Activated CD4-positive, alpha-beta T cell treated with anti-CD3 and anti-CD28 coated beads, Interleukin-2, amount 50 U/mL, for 48 hours (primary cell): ENCODE results near the gene TUBA3E.
A peak's percentile ranks its signal among the peaks of the same experiment; 100 is the strongest.
"Not testable (repeated sequence)": the region's sequence is repeated elsewhere in the genome, so short reads cannot be mapped to it uniquely, and the experiment has no call there.

Experiments used
- DNase-seq, 2 experiments: peaks; one replicate each; pipeline ENCODE4 v3.0.0-alpha.2; 2020

TUBA3E gene

DNA sequence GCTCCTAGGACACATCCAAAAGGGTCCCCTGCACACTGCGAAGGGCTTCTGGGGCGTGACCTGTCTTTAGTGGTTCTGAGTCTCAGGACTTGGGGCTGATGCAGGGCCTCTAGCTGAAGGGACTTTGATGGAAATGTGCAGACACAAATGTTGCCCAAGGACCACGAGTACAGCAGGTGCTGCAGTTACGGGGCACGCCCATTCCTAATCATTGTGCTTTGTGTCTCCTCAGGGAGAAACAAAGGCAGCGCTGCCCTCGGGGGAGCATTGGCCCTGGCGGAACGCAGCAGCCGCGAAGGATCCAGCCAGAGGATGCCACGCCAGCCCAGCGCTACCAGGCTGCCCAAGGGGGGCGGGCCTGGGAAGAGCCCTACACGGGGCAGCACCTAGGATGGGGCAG lies 8.0 kb downstream of the TUBA3E start:
- no peak for DNase-seq

GRCh38 chr2:130188958-130189357 lies 9.3 kb downstream of the TUBA3E start:
- not testable (repeated sequence) for DNase-seq

GRCh38 chr2:130187859-130188792 lies 10.1 kb downstream of the TUBA3E start:
- DNase-seq = not testable (repeated sequence)

DNA sequence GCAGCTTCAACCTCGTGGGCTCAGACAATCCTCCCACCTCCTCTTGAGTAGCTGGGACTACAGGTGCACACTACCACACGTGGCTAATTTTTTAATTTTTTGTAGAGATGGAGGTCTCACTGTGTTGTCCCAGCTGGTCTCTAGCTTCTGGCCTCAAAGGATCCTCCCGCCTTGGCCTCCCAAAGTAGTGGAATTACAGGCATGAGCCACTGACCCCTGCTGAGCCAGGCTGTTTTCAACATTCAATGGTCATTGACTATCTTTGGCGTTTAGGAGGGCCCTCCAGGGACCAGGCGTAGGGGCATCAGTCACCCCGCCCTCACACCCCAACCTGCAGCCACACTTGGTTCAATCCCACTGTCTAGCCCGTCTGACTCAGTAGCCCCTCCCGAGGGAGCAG lies 11.0 kb downstream of the TUBA3E start:
- no peak for DNase-seq

DNA sequence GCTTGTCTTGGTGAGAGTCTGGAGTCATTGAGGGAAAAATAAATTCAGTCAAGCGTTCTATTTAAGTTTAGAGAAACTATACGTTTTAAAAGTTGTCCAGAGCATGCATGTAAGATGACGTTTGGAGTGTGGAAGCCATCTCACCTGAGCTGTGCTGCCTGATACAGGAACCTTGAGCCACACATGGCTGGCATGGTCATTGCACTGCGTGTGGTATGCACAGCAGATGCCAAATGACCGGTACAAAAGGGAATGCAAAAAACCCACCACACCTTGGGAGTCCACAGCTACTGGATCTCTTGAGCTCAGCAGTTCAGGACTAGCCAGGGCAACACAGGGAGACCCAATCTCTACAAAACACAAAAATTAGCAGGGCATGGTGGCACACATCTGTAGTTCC lies 11.8 kb downstream of the TUBA3E start:
- no peak for DNase-seq

DNA sequence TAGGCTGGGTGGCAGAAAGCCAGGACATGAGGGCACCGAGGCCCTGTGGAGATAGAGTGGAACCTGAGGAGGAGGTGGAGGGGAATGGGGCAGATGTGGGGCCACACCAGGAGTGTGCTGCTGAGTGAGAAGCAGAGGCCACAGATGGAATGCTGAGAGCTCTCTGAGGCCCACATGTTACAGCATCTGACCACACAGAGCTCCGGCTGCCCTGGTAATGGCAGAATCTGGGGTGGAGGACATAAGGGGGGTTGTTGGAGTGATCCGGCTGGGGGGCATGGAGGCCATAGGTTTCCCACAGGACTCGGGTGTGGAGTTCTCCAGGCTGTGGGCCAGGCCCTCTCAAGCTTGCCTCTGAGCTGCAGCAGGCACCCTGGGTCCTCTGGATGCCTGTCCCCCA lies 12.3 kb downstream of the TUBA3E start:
- no peak for DNase-seq

- no peak for DNase-seq
Measured at GRCh38 chr2:130185436-130185835, 12.8 kb downstream of the TUBA3E start.

DNA sequence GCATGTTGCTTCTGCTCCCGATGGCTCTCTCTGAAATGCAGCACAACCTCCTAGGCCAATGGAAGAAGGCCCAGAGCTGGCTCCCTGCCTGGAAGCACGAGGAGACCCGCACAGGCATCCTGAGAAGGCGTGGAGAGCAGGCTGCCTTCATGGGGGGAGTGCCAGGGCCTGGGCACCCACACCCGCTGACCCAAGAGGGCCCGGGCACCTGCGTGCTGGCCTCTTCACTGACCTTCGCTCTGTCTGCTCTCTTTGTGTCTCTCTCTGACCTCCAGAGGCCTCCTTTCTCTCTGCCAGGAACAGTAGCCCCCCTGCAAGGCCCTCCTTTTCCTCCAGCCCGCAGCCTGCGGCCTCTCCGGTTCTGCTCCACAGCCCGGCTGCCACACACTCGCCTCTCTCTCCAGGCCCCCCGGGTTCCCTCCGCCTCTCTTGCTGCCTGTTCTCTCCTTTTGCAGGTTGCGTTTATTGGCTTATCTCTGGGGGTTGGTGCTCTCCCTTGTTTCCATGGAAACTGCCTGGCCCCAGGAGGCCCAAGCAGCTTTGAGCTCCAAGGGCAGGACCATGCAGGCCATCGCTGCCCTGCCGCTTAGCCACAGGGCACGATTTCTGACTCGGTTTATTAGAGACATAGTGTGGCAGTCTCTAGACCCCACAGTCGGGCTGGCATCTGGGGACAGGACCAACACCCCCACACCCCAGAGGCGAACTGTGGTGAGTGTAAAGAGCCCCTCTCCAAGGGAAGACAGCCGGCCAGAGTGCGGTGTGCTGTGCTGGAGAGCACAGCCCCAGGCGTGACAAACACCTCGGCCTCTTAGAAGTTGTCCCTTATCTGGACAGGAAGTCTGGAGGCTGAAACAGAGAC lies 14.5 kb downstream of the TUBA3E start:
- DNase-seq = no peak

DNA sequence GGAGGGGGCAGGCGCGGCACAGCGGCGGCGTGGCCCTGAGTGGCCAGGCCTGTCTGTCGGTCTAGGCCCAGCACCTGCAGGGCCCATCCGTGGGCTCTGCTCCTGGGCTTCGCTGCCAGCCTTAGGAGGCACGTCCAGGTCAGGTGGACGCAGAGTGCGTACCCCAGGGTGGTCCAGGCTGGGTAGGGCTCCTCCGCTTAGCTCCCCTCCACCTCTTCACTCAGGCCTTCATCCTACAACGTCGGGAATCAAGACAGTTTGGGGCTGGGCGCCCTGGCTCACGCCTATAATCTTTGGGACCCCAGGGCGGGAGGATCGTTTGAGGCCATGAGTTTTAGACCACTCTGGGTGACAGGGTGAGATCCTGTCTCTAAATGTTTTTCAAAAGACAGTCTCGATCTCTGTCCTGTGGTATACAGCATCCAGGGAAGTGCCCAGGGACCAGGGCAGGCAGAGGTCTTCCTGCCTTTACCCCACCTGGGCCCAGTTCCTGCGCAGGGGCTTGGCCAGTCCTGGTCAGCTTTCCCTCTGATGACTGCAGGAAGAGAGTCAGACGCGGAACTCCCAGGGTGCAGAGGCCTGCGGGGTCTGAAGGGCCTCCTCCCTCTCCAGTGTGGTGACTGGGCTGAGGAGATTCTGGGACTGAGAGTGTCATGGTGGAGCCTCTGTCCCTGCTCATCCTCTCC lies 15.3 kb downstream of the TUBA3E start:
- DNase-seq = peak; percentile 15 to 18

- DNase-seq = peak; percentile 91 to 92
Measured at GRCh38 chr2:130181880-130182682, 16.2 kb downstream of the TUBA3E start, which contains the start of gene MZT2B. Gene MZT2B, plus strand, starts transcription at chr2:130182262. Its CDS starts 21 bp downstream, at chr2:130182283.

DNA sequence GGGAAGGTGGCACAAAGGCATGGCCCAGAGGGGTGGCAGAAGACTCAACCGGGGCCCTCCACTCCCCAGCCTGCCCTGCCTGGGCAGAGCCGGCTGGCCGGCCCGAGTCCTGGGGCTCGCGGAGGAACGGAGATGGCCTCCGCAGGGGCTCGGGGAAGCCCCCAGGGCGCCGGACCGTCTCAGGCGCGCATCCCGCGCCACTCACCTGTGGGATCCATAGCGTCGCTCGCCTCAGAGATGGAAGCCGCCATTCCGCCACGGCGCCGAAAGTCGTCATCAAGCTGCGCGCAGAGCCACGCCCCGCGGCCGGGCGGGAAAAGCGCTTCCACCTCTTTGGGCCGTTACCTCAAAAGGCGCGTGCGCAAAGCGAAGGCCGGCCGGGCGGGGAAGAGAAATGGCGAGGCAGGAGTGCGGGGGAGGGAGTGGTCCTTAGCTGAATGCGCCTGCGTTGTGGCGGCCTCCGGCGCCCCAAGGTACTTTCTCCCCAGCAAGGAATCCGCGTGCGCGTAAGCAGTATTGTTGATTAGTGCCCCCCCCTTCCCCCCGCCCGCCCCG lies 16.8 kb downstream of the TUBA3E start, which contains the start of gene SMPD4:
Gene SMPD4 (minus strand): TSS at position 278 of the 555 bp plus-strand sequence. CDS start 5,010 bp downstream, outside the sequence.
- DNase-seq = peak; percentile 97

GRCh38 chr2:130180404-130181324 lies 17.6 kb downstream of the TUBA3E start:
- not testable (repeated sequence) for DNase-seq

- not testable (repeated sequence) for DNase-seq
Measured at GRCh38 chr2:130174866-130175265, 23.4 kb downstream of the TUBA3E start.

- DNase-seq = no peak
Measured at GRCh38 chr2:130169896-130170295, 28.3 kb downstream of the TUBA3E start.

- DNase-seq = not testable (repeated sequence)
Measured at GRCh38 chr2:130169163-130169562, 29.1 kb downstream of the TUBA3E start.

- DNase-seq = not testable (repeated sequence)
Measured at GRCh38 chr2:130166611-130167010, 31.6 kb downstream of the TUBA3E start.

- DNase-seq = no peak
Measured at GRCh38 chr2:130165293-130166016, 32.8 kb downstream of the TUBA3E start.

DNA sequence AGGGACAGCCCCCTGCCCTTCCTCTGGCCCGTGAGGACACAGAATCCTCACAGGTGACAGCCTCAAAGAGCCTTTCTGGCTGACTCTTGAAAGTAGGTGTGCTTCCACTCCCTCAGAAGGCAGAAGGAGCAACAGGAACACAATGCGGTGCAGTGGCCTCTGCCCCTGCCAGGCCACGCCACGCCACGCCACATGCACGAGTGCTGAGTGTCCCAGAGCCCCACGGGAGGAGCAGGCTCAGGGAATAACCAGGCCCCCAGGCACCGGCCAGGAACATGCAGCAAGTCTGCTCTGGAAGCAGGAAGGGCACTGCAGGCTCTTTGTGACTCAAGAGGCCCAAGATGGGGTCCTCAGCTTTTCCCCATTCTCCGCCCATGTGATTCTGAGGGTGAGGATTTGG lies 35.3 kb downstream of the TUBA3E start:
- DNase-seq = no peak

- not testable (repeated sequence) for DNase-seq
Measured at GRCh38 chr2:130162486-130162885, 35.8 kb downstream of the TUBA3E start.
